DND-41 (cell line): Measurements from ENCODE around the gene AFF3.

Source experiments
- EZH2 ChIP-seq: IDR thresholded peaks from 3 replicates; pipeline ENCODE4 v1.6.1; 2012; ENCODE audit warnings: borderline replicate concordance, low read depth, mild to moderate bottlenecking, moderate library complexity, low read length, inconsistent platforms; ENCODE audit not compliant: severe bottlenecking
- TF ChIP-seq, protein P1 (sequence below): IDR thresholded peaks from 2 replicates; pipeline ENCODE4 v1.5.1; 2012; ENCODE audit warnings: borderline replicate concordance, low read length, moderate library complexity, mild to moderate bottlenecking; ENCODE audit not compliant: poor library complexity, severe bottlenecking; ENCODE audit errors: extremely low read depth

DNA sequence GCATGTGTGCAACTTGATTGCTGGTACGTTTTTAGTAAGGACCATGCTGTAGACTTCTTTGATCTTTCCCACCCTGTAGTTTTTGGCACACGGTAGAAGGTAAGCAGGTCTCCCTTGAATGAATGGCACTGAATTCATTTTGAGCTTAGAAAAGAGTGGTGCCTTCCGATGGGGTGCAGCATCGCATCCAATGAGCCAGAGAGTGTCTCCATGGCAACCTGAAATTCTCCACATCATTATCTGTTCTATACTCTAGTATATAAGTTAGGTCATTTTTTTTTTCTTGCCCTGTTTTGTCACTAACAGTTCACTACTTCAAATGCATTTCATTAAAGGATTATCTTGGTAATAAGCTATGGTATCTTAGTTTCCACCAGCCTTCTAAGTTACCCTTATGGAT lies 571.4 kb downstream of the AFF3 start:
- TF ChIP-seq, protein P1, sequence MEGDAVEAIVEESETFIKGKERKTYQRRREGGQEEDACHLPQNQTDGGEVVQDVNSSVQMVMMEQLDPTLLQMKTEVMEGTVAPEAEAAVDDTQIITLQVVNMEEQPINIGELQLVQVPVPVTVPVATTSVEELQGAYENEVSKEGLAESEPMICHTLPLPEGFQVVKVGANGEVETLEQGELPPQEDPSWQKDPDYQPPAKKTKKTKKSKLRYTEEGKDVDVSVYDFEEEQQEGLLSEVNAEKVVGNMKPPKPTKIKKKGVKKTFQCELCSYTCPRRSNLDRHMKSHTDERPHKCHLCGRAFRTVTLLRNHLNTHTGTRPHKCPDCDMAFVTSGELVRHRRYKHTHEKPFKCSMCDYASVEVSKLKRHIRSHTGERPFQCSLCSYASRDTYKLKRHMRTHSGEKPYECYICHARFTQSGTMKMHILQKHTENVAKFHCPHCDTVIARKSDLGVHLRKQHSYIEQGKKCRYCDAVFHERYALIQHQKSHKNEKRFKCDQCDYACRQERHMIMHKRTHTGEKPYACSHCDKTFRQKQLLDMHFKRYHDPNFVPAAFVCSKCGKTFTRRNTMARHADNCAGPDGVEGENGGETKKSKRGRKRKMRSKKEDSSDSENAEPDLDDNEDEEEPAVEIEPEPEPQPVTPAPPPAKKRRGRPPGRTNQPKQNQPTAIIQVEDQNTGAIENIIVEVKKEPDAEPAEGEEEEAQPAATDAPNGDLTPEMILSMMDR: no peak
- no peak for TF ChIP-seq EZH2
